ENCODE data around the gene TBX2. TPM values are rescaled to one million over a fixed set of nuclear protein-coding genes. Genes with fewer than 3 reads are reported as not detected.

Gene TBX2
- total RNA-seq, 1 experiment from 2014 or later = not detected

- H2BK120ac ChIP-seq (ENCODE audit: low read depth, low read length, poor library complexity, severe bottlenecking) = no peak overlapping the region
- H3K27me3 ChIP-seq (ENCODE audit: insufficient read depth, low read length) = no peaks in the 10 kb centered on the region
- H3K14ac ChIP-seq (ENCODE audit: insufficient read depth, low read length) = no peak overlapping the region
- H3K36me3 Mint-ChIP-seq (ENCODE audit: insufficient read depth in 1 of 3, low read depth in 3 of 3) = no peaks in the 10 kb centered on the region
- no peaks in the 10 kb centered on the region for H3K4me1 ChIP-seq (ENCODE audit: insufficient read depth, low read length)
- no peak overlapping the region for H2BK20ac ChIP-seq (ENCODE audit: low read depth, low read length, poor library complexity, severe bottlenecking)
- H3K27ac ChIP-seq (ENCODE audit: insufficient read length, low read depth, low read length) = no peak overlapping the region
- H3K27ac Mint-ChIP-seq = no peak overlapping the region
- no peak overlapping the region for H4K8ac ChIP-seq (replicated peaks; ENCODE audit: insufficient read length, low read depth, low read length)
- H3K4ac ChIP-seq (ENCODE audit: low read depth, low read length) = no peak overlapping the region
- no peaks in the 10 kb centered on the region for H3K79me1 ChIP-seq (ENCODE audit: insufficient read depth, low read depth, low read length, poor library complexity, severe bottlenecking)
- no peak overlapping the region for H4K5ac ChIP-seq (ENCODE audit: insufficient read length, low read depth, low read length)
- peaks cover 17 to 31% of the 10 kb centered on the region in 2 experiments for H3K4me1 Mint-ChIP-seq
- WGBS (ENCODE audit: extremely low coverage, insufficient read length, low lambda C conversion rate) = no CpG with 5 or more reads among the region's 18 CpGs
- no peak overlapping the region for H2AK5ac ChIP-seq (ENCODE audit: insufficient read length, low read length)
- no peak overlapping the region for H3K18ac ChIP-seq (ENCODE audit: insufficient read length, low read depth, low read length)
- H3T11ph ChIP-seq (ENCODE audit: low read length) = no peak overlapping the region
- no peak overlapping the region for H3K56ac ChIP-seq (ENCODE audit: insufficient read length, low read depth, low read length)
- no peak for DNase-seq
- no peak overlapping the region for H2AFZ ChIP-seq (ENCODE audit: low read length)
- H3K9ac ChIP-seq (ENCODE audit: extremely low read depth, insufficient read length, low read length) = no peak overlapping the region
- H3K23ac ChIP-seq (ENCODE audit: insufficient read length, low read depth, low read length) = no peak overlapping the region
- H3K4me2 ChIP-seq (ENCODE audit: insufficient read depth, insufficient read length, low read length) = no peak overlapping the region
- no peak overlapping the region for H2BK12ac ChIP-seq (ENCODE audit: insufficient read length, low read depth, low read length)
- H2BK15ac ChIP-seq (ENCODE audit: low read depth, low read length) = no peak overlapping the region
- no peaks in the 10 kb centered on the region for H3K79me2 ChIP-seq (ENCODE audit: insufficient read depth, low read length)
- H3K23me2 ChIP-seq (ENCODE audit: insufficient read length, low read depth, low read length, poor library complexity, severe bottlenecking) = no peaks in the 10 kb centered on the region
- no peaks in the 10 kb centered on the region for H4K20me1 ChIP-seq (ENCODE audit: control insufficient read depth, insufficient read depth, insufficient read length)
- H4K91ac ChIP-seq (ENCODE audit: insufficient read length, low read depth, low read length) = no peak overlapping the region
- no peak overlapping the region for H2BK5ac ChIP-seq (ENCODE audit: insufficient read length, low read length)
- no peak for TF ChIP-seq CTCF (conservative IDR thresholded peaks at IDR 0.05)
- no peak overlapping the region for H3K4me3 Mint-ChIP-seq
- H3K27me3 Mint-ChIP-seq (ENCODE audit: low read depth) = no peaks in the 10 kb centered on the region; the same call in 1 of the 2 replicates
- H3K9me3 Mint-ChIP-seq = no peaks in the 10 kb centered on the region
- H3K9me3 ChIP-seq (ENCODE audit: control insufficient read depth, low read depth, low read length) = no peaks in the 10 kb centered on the region
Observed at GRCh38 chr17:61380836-61381525, 18.7 kb upstream of the TBX2 start.

All from H9 (cell line).